Fibroblast of skin of right biceps (primary cell): Measurements from ENCODE around the gene SRMS.

Experiments
- DNase-seq: peaks from one replicate; pipeline ENCODE4 v3.0.0-alpha.2; 2013

SRMS gene

DNA sequence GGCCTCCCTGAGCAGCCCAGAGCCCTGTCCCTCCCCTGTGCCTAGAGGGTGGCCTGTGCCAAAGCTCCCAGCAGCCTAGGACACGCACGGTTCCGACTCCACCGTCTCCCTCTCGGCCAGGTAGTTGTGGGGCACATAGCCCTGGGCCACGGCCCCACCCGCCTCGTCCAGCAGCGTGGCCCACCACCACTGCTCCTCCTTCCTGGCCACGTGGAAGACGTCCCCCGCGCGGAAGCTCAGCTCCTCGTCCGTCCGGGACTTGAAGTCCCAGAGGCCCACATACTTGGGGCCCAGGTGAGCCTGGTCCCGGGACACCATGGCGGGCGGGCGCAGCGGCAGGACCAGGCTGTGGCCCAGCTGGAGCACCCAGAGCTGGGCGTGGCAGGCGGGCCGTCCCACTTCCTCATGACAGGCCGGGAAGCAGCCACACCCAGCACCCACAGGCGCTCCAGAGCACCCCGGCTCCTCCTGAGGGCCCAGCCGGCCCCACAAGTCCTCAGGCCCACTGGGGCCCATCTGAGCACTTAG lies 10.5 kb downstream of the SRMS start, which contains the start of gene PTK6:
PTK6 (minus strand) TSS at position 380 of the 528 bp plus-strand sequence; CDS start at position 318, 62 bp downstream.
- no peak for DNase-seq

- no peak for DNase-seq
Measured at GRCh38 chr20:63536241-63536977, 11.1 kb downstream of the SRMS start.

GRCh38 chr20:63534831-63535651 lies 12.5 kb downstream of the SRMS start:
- no peak for DNase-seq

- no peak for DNase-seq
Measured at GRCh38 chr20:63534427-63534830, 13.1 kb downstream of the SRMS start.

- no peak for DNase-seq
Measured at GRCh38 chr20:63533871-63534393, 13.6 kb downstream of the SRMS start.

GRCh38 chr20:63533388-63533787 lies 14.2 kb downstream of the SRMS start:
- no peak for DNase-seq

GRCh38 chr20:63532449-63532971 lies 15.0 kb downstream of the SRMS start:
- no peak for DNase-seq

DNA sequence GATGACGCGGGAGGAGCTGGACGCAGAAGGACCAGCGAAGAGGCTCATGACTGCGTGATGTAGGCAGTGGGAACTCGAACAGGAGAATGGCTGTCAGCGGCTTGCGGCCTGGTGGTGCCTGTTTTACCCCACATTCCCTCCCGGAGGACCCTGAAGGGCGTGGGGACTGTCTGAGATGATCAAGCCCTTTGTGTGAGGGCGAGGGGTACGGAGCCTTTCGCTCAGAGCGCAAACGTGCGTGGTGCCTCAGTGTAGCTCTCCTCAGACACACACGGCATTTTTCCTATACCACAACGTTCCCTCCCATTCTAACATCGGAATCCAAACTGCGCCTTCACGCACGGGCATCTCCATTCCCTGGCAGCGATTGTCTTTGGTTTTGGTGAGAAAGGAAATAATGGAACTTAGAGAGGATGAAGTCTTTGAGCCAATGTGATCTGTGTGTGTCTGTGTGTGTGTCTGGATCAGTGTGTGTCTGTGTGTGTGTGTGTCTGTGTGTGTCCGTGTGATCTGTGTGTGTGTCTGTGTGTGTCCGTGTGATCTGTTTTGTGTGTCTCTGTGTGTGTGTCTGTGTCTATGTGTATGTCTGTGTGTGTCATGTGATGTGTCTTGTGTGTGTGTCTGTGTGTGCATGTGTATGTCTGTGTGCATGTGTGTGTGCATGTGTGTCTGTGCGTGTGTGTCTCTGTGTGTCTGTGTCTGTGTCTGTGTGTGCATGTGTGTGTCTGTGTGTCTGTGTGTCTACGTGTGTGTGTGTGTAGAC lies 15.7 kb downstream of the SRMS start:
- no peak for DNase-seq

DNA sequence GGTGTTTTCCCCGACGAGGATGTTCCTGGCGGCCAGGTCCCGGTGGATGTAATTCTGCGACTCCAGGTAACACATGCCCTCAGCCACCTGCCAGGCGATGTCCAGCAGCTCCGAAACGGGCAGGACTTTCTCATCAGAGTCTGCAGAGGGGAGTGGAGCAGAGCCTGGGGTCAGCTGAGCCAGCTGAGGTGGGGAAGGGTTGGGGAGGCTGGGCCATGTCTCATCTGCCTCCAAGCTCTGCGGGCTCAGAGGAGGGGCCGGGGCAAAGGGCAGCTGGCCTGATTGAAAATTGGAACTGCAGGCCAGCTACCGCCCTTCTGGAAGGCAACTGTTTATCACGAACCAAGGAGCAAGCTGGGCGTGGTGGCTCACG lies 16.8 kb downstream of the SRMS start:
- DNase-seq, result no peak

GRCh38 chr20:63529861-63530787 lies 17.4 kb downstream of the SRMS start:
- DNase-seq, result no peak

DNA sequence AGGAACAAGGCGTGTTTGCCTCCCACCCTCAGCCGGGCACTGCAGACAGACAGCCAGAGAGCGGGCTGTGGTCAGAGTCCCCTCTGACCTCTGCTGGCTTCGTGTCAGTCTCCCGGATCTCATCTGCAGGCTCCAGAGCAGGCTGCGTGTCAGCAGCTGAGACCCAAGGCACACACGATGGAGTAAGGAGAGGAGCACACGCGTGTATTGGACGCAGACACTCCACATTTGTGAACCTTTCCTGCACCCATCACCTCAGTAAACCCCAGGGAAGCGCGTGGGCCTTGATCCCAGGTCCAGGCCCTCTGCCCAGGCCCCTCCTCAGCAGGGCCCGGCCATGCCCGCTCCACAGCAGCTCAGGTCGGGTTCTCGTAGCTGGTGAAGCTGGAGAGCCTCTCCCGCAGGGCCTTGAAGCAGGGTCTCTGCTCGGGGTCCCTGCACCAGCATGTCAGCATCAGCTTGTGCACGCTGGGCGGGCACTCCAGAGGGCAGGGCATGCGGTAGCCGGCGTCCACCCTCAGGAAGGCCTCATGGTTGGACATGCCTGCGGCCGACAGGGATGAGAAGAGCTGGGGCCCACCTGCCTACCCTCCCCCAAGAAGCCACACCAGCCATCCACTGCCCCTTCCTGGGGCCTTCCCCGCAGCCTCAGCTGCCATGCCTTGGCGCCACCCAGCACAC lies 18.2 kb downstream of the SRMS start:
- no peak for DNase-seq

GRCh38 chr20:63527184-63527583 lies 20.4 kb downstream of the SRMS start:
- no peak for DNase-seq

- DNase-seq, result no peak
Measured at GRCh38 chr20:63525971-63526370, 21.6 kb downstream of the SRMS start.

GRCh38 chr20:63525185-63525584 lies 22.4 kb downstream of the SRMS start:
- DNase-seq, result no peak

- no peak for DNase-seq
Measured at GRCh38 chr20:63522981-63523611, 24.5 kb downstream of the SRMS start.

- no peak for DNase-seq
Measured at GRCh38 chr20:63522091-63522868, 25.3 kb downstream of the SRMS start.

GRCh38 chr20:63521602-63522001 lies 25.9 kb downstream of the SRMS start:
- no peak for DNase-seq

DNA sequence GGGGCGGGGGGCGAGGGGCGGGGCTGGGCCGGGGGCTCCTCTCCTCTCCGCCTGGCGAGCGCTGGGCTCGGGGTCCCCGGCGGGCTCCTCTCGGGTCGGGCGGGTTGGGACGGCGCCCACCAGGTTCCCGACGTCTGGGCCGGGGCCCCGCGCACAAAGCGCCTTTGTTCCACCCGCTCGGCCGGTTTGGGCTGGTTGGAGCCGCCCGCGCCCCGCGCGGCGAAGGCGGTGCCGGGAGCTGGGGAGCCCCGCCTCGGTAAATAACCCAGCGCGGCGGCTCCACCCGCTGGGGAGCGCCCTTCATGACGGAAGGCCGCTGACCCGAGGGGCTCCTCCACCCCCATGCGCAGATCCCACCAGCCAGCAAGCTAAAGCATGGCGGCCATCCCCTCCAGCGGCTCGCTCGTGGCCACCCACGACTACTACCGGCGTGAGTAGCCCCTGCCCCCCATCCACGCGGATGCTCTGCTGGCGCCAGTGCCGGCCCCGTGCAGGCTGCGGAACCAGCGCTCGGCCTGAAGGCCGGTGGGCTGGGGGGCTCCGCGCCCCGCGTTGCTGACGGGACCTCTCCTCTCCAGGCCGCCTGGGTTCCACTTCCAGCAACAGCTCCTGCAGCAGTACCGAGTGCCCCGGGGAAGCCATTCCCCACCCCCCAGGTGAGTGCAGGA lies 26.5 kb downstream of the SRMS start:
- DNase-seq, result peak; percentile 76

DNA sequence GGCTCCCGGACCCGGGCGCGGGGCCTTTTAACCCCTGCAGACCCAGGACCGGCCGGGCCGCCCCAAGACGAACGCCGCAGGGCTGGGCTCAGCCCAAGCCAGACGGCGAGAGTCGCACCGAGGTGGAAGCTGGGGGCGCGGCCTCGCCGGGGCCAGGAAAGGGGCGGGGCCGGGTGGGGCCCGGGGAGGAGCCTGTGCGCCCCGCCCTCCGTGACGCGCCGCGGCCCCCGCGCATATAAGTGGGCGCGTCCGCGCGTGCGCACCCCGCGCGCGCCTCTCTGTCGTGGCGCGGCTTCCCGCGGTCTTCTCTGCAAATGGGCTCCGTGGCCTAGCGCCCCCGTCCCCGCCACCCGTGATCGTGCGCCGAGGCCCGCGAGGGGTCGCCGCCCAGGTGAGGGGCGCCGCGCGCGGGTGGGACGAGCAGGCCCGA lies 27.0 kb downstream of the SRMS start, which contains the start of gene PPDPF:
PPDPF (plus strand) TSS at position 262 of the 430 bp plus-strand sequence. CDS start 544 bp downstream, outside the sequence.
- peak; percentile 83 for DNase-seq
